ENCODE measurements around the gene STAU1. TPM values are rescaled to one million over a fixed set of nuclear protein-coding genes. Genes with fewer than 3 reads are reported as not detected.

The STAU1 gene
- total and polyA plus RNA-seq, 2 of the 13 experiments (the other 11 are each of a cell fraction or from before 2014, with no cell fraction given) = 119 to 133 TPM

DNA sequence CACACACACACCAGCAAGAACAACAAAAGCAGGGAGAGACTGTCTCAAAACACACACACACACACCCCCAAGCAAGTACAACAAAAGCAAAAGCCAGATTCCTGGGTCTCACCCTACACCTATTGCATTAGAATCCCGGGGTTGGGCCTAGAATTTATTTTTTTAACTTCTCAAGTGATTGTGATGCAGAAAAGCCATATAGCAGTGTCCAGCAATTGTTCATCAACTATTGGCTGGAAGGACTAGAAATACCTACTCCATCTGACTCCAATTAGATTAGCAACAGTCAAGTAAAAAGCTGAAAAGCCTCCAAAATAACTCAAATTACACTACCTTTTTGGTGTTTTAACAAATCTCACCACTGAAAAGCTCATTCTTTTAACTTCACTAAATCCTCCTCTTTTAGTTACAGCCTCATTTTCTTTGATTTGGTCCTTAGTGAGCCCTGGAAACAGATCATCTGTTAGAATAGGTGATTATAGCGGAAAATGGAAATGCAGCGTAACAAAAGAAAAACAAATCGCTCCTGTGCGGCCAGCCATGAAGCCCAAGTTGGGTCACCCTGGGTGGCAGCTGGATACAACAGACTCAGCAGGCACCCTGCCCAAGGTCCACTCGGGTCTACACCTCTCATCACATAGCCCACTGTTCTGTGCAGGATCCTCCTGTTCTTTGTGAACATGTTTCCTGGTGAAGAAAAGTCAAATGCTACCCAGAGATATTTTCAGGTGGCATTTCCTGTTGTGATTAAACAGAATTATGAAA is 38.7 kb downstream of the STAU1 start:
- Histone ChIP-seq H3K4me1 (ENCODE audit: insufficient read depth, low read length) (no peaks in the 10 kb centered on the region), H3K4me2 (ENCODE audit: low read depth, low read length) (no peak overlapping the region), H3K9ac (ENCODE audit: insufficient read depth, low read depth, low read length) (no peak overlapping the region), H3K79me2 (ENCODE audit: insufficient read depth, low read length) (peaks cover 52% of the 10 kb centered on the region), H2AFZ (ENCODE audit: low read length) (no peak overlapping the region), H3K36me3 (replicated peaks in 1 of 2; ENCODE audit: control insufficient read depth in 1 of 2, insufficient read depth in 2 of 2, low read length in 2 of 2) (peaks cover 48 to 81% of the 10 kb centered on the region in 2 experiments), H3K27ac (ENCODE audit: extremely low read length, insufficient read depth, low read length) (no peak overlapping the region), H3K27me3 (ENCODE audit: control insufficient read depth in 1 of 2, insufficient read depth in 2 of 2, low read length in 2 of 2) (no peaks in the 10 kb centered on the region), H3K4me3 (replicated peaks in 1 of 3; ENCODE audit: insufficient read depth in 1 of 3, low read depth in 2 of 3, low read length in 3 of 3) (no peak overlapping the region), H4K20me1 (ENCODE audit: insufficient read depth, low read length) (peaks cover 33% of the 10 kb centered on the region), H3K9me3 (ENCODE audit: low read length) (no peaks in the 10 kb centered on the region)
- in situ Hi-C loops (cut with HindIII; ENCODE audit: extremely low pct_ligation_motif_present, low pct_unique_long_range_greater_than_20kb) = no loop called here
- ATAC-seq = no peak
- DNase-seq (ENCODE audit: low spot score) = no peak
- 97% methylated on average over 6 of the region's 6 CpGs for WGBS (ENCODE audit: low lambda C conversion rate)
- FAIRE-seq = no peak
- intact Hi-C loops (cut with micrococcal nuclease; ENCODE audit: unreplicated experiment) = no loop called here
- ChIA-PET POLR2A (interaction anchor here (1.6 kb wide), 1 partner anchor 39 kb away, joined by 3 read pairs; no protein-coding TSS in a partner anchor), CTCF (ENCODE audit: low intra/inter-chr PET ratio, low total read pairs) (no interaction called here)
- BruUV-seq (replicated peaks) = TSS peak; percentile 32
- peak; percentile 29 for TF ChIP-seq RBM22 (optimal IDR thresholded peaks at IDR 0.05; ENCODE audit: low read length)
- no peak for TF ChIP-seq ATF7-NPFF (CRISPR knock-in tag; IDR thresholded peaks at IDR 0.05; ENCODE audit: low read depth)
- TF ChIP-seq NCOR1 (IDR thresholded peaks at IDR 0.05; ENCODE audit: borderline replicate concordance, low read length) = no peak
- TF ChIP-seq SMARCE1 (IDR thresholded peaks at IDR 0.05; ENCODE audit: borderline replicate concordance) = no peak
- no peak for TF ChIP-seq CEBPZ (IDR thresholded peaks at IDR 0.05; ENCODE audit: low read length)
- TF ChIP-seq ZNF414 (CRISPR knock-in tag; IDR thresholded peaks at IDR 0.05) = 0 out of 2 replicates have a peak, but pooled peaks have one; percentile 33
